Sigmoid colon (tissue), 4 donors: Measurements from ENCODE around the gene SLC19A1.

ENCODE experiments used
- CTCF ChIP-seq, 4 experiments: fragments of 450-650 bp in 3 of 4; fragments of 200-600 bp in 1 of 4; IDR thresholded peaks; one replicate each; pipeline ENCODE4 v1.5.1; 2016 to 2019; ENCODE audit warnings: antibody characterized with exemption in 4 of 4, mild to moderate bottlenecking in 3 of 4, moderate library complexity in 2 of 4
- EP300 ChIP-seq, 4 donors: sonication (generic); formaldehyde crosslinking; IDR thresholded peaks; one replicate each; pipeline ENCODE4 v1.6.1; 2017; ENCODE audit warnings: antibody characterized with exemption in 4 of 4
- POLR2A ChIP-seq, 2 donors: fragments of 450-650 bp; IDR thresholded peaks; one replicate each; pipeline ENCODE4 v1.6.1; 2016; ENCODE audit warnings: antibody characterized with exemption in 2 of 2, mild to moderate bottlenecking in 2 of 2, moderate library complexity in 2 of 2
- POLR2AphosphoS5 ChIP-seq, 4 donors: sonication (generic); formaldehyde crosslinking; IDR thresholded peaks; one replicate each; pipeline ENCODE4 v1.6.1; 2017; ENCODE audit warnings: antibody characterized with exemption in 4 of 4

- peak; percentile 72 to 98 (median 94) for TF ChIP-seq CTCF (IDR thresholded peaks at IDR 0.05)
- TF ChIP-seq EP300 (IDR thresholded peaks at IDR 0.05): no peak
- TF ChIP-seq POLR2AphosphoS5 (IDR thresholded peaks at IDR 0.05): peak in 1 of 4 donors; percentile 15
- TF ChIP-seq POLR2A (IDR thresholded peaks at IDR 0.05): no peak
Measured at GRCh38 chr21:45555557-45556301, 13.5 kb upstream of the SLC19A1 start.
